CD14-positive monocyte (primary cell): ENCODE data around the gene INPP4B. TPM values are rescaled to one million over a fixed set of nuclear protein-coding genes. Genes with fewer than 3 reads are reported as not detected.

ENCODE experiments used
- DNase-seq, 3 donors: peaks; one replicate each; pipeline ENCODE4 v3.0.0-alpha.2; 2011 to 2022
- H2AFZ ChIP-seq: 2 replicates; pipeline ENCODE4 v1.6.0; 2012; ENCODE audit warnings: mild to moderate bottlenecking, low read depth, low read length, inconsistent platforms; ENCODE audit not compliant: insufficient read depth, poor library complexity, severe bottlenecking
- H3K27ac ChIP-seq, 2 donors: 1 replicate in 1 of 2; 2 replicates in 1 of 2; pipeline ENCODE4 v1.5.1; 2012 to 2013; ENCODE audit warnings: low read length in 2 of 2, control low read depth in 1 of 2, inconsistent platforms in 1 of 2, low read depth in 1 of 2, mild to moderate bottlenecking in 1 of 2
- H3K27me3 ChIP-seq, 2 donors: one replicate each; pipeline versions ENCODE4 v1.6.0 to v1.6.1; 2011 to 2013; ENCODE audit warnings: low read length in 2 of 2; ENCODE audit not compliant: control insufficient read depth in 2 of 2, insufficient read depth in 2 of 2
- H3K36me3 ChIP-seq, 2 donors: replicated peaks in 1 of 2; 1 replicate in 1 of 2; 2 replicates in 1 of 2; pipeline versions ENCODE4 v1.5.1 to v1.6.1; 2012 to 2013; ENCODE audit warnings: low read length in 2 of 2, control low read depth in 1 of 2, inconsistent platforms in 1 of 2, mild to moderate bottlenecking in 1 of 2; ENCODE audit not compliant: insufficient read depth in 2 of 2, control insufficient read depth in 1 of 2
- H3K4me1 ChIP-seq, 2 donors: 1 replicate in 1 of 2; 2 replicates in 1 of 2; pipeline versions ENCODE4 v1.5.1 to v1.6.1; 2012 to 2013; ENCODE audit warnings: low read length in 2 of 2, control low read depth in 1 of 2, inconsistent platforms in 1 of 2, mild to moderate bottlenecking in 1 of 2, moderate library complexity in 1 of 2; ENCODE audit not compliant: insufficient read depth in 2 of 2, control insufficient read depth in 1 of 2
- H3K4me2 ChIP-seq: replicated peaks from 2 replicates; pipeline ENCODE3; 2012; ENCODE audit warnings: low read length, moderate library complexity, mild to moderate bottlenecking; ENCODE audit not compliant: poor library complexity, severe bottlenecking; ENCODE audit errors: extremely low read depth
- H3K4me3 ChIP-seq, 3 experiments: fragments of 200-600 bp in 1 of 3; sonication (generic) in 1 of 3; replicated peaks in 1 of 3; 1 replicate in 2 of 3; 2 replicates in 1 of 3; pipeline ENCODE4 v1.5.1; 2011 to 2013; ENCODE audit warnings: low read length in 3 of 3, mild to moderate bottlenecking in 3 of 3, control low read depth in 2 of 3, low read depth in 2 of 3, inconsistent platforms in 1 of 3, moderate library complexity in 1 of 3
- H3K79me2 ChIP-seq: 2 replicates; pipeline ENCODE4 v1.6.0; 2012; ENCODE audit warnings: mild to moderate bottlenecking, control low read depth, inconsistent platforms, low read length, moderate library complexity; ENCODE audit not compliant: insufficient read depth
- H3K9ac ChIP-seq: 2 replicates; pipeline ENCODE4 v1.6.0; 2017; ENCODE audit warnings: low read length, mild to moderate bottlenecking; ENCODE audit not compliant: insufficient read depth, poor library complexity, severe bottlenecking
- H3K9me3 ChIP-seq, 2 donors: replicated peaks in 1 of 2; 1 replicate in 1 of 2; 2 replicates in 1 of 2; pipeline versions ENCODE4 v1.5.1 to v1.6.1; 2012 to 2013; ENCODE audit warnings: low read length in 2 of 2, control low read depth in 1 of 2; ENCODE audit not compliant: control insufficient read depth in 1 of 2, insufficient read depth in 1 of 2
- H4K20me1 ChIP-seq: 2 replicates; pipeline ENCODE4 v1.6.0; 2012; ENCODE audit warnings: mild to moderate bottlenecking, low read length, control low read depth, moderate library complexity; ENCODE audit not compliant: insufficient read depth
- H3K27ac Mint-ChIP-seq, 7 donors: one replicate each; pipeline ENCODE4 v1.8.0; 2020; ENCODE audit warnings: mild to moderate bottlenecking in 7 of 7, mixed read lengths in 7 of 7, moderate library complexity in 6 of 7, inconsistent platforms in 2 of 7
- H3K27me3 Mint-ChIP-seq, 3 donors: one replicate each; pipeline ENCODE4 v1.8.0; 2021 to 2022; ENCODE audit warnings: low read depth in 3 of 3, mild to moderate bottlenecking in 3 of 3, mixed read lengths in 3 of 3, moderate library complexity in 3 of 3, inconsistent platforms in 1 of 3
- H3K36me3 Mint-ChIP-seq, 2 donors: one replicate each; pipeline ENCODE4 v1.8.0; 2020; ENCODE audit warnings: mixed read lengths in 2 of 2, inconsistent platforms in 1 of 2, mild to moderate bottlenecking in 1 of 2
- H3K4me1 Mint-ChIP-seq: one replicate; pipeline ENCODE4 v1.8.0; 2020; ENCODE audit warnings: mild to moderate bottlenecking, mixed read lengths
- H3K4me3 Mint-ChIP-seq, 2 donors: one replicate each; pipeline ENCODE4 v1.8.0; 2020; ENCODE audit warnings: mild to moderate bottlenecking in 2 of 2, mixed read lengths in 2 of 2, moderate library complexity in 1 of 2
- H3K9me3 Mint-ChIP-seq, 7 donors: one replicate each; pipeline ENCODE4 v1.8.0; 2020 to 2022; ENCODE audit warnings: mixed read lengths in 7 of 7, mild to moderate bottlenecking in 6 of 7, moderate library complexity in 6 of 7, inconsistent platforms in 2 of 7
- WGBS: methylation state at CpG from one replicate; pipeline ENCODE4 v1.1.5; 2013; ENCODE audit warnings: missing lambda C conversion rate; ENCODE audit not compliant: insufficient coverage; 5-methylcytosine and 5-hydroxymethylcytosine counted together
- intact Hi-C, 2 donors: fragments of 100-400 bp; cut with micrococcal nuclease; formaldehyde crosslinking; loops; one replicate each; pipeline versions ENCODE4 v1.15.0 to v1.15.1; 2023
- polyA plus RNA-seq, 3 donors: library from polyadenylated mRNA; depleted of rRNA in 1 of 3; unstranded in 2 of 3; stranded (reverse) in 1 of 3; fragments of 300-500 nt in 2 of 3; fragments of >200 nt in 1 of 3; fragmentation: Illumina TruSeq in 2 of 3; gene quantifications; 1 replicate in 2 of 3; 2 replicates in 1 of 3; pipeline ENCODE4 v1.2.3, GENCODE V29; 2012 to 2021
- TF ChIP-seq, protein P1 (sequence below): fragments of 200-600 bp; IDR thresholded peaks from one replicate; pipeline ENCODE4 v1.8.0; 2022; ENCODE audit warnings: antibody characterized with exemption, mild to moderate bottlenecking

The INPP4B gene
- polyA plus RNA-seq, 3 donors: 0.13 to 0.38 (median 0.22) TPM

DNA sequence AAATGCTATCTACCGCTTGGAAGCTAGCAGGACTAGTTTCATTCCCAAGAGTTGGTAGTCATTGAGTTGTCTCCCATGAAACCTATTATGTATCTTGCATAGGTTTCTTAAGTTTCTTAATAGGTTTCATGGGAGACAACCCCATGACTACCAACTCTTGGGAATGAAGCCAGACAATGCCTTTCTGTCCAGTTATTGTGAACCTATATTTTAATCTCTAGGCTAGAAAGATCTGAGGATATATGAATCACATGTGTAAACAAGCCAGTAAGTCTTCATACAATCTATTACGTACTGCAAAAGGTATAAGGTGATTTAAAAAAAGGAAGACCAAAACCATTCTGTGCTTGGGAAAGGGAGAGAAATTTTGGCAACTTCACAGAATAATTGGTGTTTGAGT, 162.6 kb downstream of the INPP4B start:
- no peaks in the 10 kb centered on the region for H3K4me1 Mint-ChIP-seq
- no peak overlapping the region for H2AFZ ChIP-seq
- intact Hi-C loops: no loop called here
- no CpG with 5 or more reads among the region's 2 CpGs for WGBS
- no peak overlapping the region for H3K4me3 Mint-ChIP-seq
- H3K9me3 Mint-ChIP-seq: peaks cover 0 to 3% (median 0%) of the 10 kb centered on the region in 7 donors
- H4K20me1 ChIP-seq: no peaks in the 10 kb centered on the region
- no peak overlapping the region for H3K27ac Mint-ChIP-seq
- H3K4me3 ChIP-seq: no peak overlapping the region
- no peak for DNase-seq
- H3K9me3 ChIP-seq: no peaks in the 10 kb centered on the region
- no peaks in the 10 kb centered on the region for H3K36me3 ChIP-seq
- no peaks in the 10 kb centered on the region for H3K36me3 Mint-ChIP-seq
- no peaks in the 10 kb centered on the region for H3K79me2 ChIP-seq
- H3K27me3 ChIP-seq: no peaks in the 10 kb centered on the region
- no peaks in the 10 kb centered on the region for H3K4me1 ChIP-seq
- no peak overlapping the region for H3K9ac ChIP-seq
- H3K4me2 ChIP-seq: no peak overlapping the region
- peaks cover 0 to 3% (median 0%) of the 10 kb centered on the region in 3 donors for H3K27me3 Mint-ChIP-seq
- H3K27ac ChIP-seq: no peak overlapping the region
- TF ChIP-seq, protein P1, sequence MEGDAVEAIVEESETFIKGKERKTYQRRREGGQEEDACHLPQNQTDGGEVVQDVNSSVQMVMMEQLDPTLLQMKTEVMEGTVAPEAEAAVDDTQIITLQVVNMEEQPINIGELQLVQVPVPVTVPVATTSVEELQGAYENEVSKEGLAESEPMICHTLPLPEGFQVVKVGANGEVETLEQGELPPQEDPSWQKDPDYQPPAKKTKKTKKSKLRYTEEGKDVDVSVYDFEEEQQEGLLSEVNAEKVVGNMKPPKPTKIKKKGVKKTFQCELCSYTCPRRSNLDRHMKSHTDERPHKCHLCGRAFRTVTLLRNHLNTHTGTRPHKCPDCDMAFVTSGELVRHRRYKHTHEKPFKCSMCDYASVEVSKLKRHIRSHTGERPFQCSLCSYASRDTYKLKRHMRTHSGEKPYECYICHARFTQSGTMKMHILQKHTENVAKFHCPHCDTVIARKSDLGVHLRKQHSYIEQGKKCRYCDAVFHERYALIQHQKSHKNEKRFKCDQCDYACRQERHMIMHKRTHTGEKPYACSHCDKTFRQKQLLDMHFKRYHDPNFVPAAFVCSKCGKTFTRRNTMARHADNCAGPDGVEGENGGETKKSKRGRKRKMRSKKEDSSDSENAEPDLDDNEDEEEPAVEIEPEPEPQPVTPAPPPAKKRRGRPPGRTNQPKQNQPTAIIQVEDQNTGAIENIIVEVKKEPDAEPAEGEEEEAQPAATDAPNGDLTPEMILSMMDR: no peak

DNA sequence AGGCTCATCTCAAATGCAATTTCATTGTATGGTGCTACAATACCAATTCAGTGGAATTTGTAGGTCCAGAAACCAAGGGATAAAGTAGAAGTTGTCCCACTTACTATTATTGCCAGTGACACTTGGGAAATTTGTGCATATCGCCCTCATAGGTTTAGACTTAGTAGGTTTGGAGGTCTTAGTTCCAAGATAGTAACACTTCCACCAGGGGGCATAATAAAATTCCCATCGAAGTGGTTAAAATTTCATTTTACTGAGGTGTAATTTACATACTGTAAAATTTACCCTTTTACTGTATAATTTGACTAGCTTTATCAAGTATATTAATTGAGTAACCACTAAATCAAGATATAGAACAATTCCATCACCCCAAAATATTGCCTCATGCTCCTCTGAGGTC, 174.6 kb downstream of the INPP4B start:
- no CpG with 5 or more reads among the region's 2 CpGs for WGBS
- H3K4me1 ChIP-seq: no peaks in the 10 kb centered on the region
- H3K79me2 ChIP-seq: no peaks in the 10 kb centered on the region
- H3K36me3 ChIP-seq: no peaks in the 10 kb centered on the region
- no peak overlapping the region for H2AFZ ChIP-seq
- intact Hi-C loops: no loop called here
- no peak overlapping the region for H3K4me2 ChIP-seq
- no peak overlapping the region for H3K27ac ChIP-seq
- Mint-ChIP-seq H3K27me3 (peaks cover 0 to 2% (median 0%) of the 10 kb centered on the region in 3 donors), H3K4me3 (no peak overlapping the region), H3K9me3 (peaks cover 9 to 39% (median 23%) of the 10 kb centered on the region in 7 donors), H3K36me3 (no peaks in the 10 kb centered on the region), H3K4me1 (no peaks in the 10 kb centered on the region), H3K27ac (no peak overlapping the region)
- peaks cover 12 to 26% of the 10 kb centered on the region in 2 donors for H3K9me3 ChIP-seq
- H3K4me3 ChIP-seq: no peak overlapping the region
- no peaks in the 10 kb centered on the region for H3K27me3 ChIP-seq
- TF ChIP-seq, protein P1: no peak
- H4K20me1 ChIP-seq: no peaks in the 10 kb centered on the region
- DNase-seq: no peak
- H3K9ac ChIP-seq: no peak overlapping the region
